ENCODE results near the gene ARX. TPM values are rescaled to one million over a fixed set of nuclear protein-coding genes. Genes with fewer than 3 reads are reported as not detected.

The ARX gene
- polyA plus RNA-seq, 5 donors, result 0.10 to 0.84 (median 0.24) TPM

DNA sequence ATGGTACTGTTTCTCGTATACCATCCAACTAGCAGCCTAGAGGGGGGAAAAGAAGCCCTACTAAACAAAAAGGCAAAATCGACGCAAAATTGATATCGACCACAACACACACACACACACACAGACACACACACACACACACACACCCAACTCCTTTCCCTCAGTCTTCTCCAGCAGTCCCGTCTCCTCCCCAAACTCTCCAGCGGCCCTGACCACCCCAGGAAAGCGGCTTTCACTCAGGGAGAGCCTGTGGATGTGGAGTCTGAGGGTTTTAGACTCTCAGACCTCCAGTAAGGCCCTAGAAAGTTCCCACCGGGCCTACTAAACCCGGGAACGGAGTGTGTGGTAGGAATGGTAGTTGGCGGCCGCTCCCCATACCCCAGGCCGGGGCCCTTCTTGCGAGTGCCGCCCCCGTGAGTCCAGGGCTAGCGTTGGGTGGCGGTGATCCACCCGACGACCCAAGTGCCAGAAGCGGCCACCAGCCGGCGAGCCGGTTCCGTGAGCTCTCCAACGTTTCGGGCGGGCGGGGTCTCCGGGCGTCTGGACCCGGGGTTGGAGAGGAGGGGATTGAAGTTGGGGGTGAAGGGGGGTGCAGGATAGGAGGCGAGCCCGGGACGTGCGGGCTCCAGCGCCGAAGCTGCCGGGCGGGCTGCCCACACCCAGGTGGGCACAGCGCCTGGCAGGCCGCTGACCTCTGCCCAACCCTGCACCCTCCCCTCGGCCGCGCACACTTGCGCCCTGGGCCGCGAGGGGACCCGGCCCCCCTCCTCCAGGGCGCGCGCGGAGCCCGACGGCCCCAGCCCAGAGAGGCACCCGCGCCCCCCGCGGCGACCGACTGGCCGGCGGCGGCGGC is 13.7 kb downstream of the ARX start:
- no peak for DNase-seq

DNA sequence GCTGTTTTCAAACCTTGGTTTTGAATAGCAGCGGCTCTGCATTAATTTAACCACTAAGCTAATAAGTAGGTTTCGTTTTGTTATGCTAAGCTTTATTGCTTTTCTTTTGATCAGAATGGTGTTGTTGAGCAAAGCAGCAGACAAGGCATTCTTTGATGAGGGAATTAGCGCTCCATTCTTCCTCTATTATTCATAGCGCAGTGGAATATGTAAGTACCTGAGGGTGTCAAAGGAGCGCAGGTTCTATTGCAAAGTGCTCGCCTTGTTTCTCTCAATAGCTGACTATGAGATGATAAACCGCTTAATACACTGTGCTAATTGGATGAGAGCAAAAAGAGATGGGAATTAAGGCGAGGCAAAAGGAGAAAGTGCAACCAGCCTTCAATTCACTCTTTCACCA is 16.3 kb downstream of the ARX start:
- no peak for DNase-seq

DNA sequence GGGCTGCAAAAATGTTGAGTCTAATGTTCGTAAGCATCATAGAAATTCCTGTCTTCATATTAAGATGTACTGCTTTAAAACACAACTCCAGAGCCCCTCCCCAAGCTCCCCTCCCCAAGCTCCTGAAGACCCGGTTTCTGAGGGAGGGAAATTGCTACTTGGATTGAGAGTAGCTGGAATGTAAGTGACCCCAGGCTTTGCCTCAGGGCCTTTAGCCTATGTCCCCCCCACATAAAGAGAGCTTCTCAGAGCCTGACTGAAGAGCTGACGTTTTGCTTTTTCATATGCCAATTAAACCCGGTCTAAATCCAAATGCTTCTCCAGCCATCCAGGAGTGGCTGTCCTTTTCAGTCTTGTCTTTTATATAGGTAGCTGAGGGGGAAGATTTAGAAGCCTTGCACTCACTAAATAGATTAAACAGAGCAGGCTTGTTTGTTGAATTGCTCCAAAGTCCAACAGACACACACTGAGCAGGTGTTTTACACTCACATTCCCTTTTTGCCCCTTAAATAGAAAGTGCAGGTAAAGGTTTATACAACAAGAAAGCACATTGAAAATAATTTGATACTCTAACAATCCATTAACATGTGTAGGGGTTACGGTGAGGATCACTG is 19.6 kb downstream of the ARX start:
- DNase-seq, result no peak

DNA sequence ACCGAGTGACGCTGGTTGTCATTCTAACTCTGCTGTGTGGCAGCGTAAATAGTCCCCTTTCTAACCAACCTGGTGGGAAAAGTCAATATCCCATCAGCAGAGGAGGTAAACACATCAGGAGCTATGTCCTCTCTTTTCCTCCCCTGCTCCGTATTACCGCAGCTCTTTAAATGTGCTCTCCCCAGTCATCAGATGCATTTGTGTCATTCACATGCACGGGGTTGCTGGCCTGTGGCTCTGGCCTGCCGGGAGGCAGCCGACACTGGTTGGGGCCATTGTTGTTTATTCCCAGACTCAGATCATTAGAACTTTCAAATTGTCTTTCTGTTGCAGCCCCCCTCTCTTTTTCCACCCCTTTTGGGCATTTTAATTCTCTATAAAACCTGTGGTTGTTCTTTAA is 21.9 kb downstream of the ARX start:
- no peak for DNase-seq

DNA sequence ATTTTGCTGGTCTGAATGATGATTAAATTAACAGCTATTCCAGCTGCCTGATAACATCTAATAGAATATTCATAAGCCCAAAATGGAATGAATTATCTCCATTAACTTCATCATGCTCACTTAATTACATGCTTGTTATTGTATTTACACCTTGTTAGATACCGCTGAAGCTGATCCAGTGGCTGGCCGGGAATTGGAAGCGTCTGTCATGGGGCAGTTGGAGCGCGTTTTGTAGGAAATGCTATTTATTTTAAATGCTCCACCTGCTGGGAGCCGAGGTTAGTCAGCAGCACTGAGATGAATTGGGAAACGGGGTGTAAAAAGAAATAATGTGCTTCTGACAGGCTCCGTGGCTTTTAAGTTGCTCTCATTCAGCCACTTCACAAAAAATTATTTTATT is 25.2 kb downstream of the ARX start:
- DNase-seq, result no peak

DNA sequence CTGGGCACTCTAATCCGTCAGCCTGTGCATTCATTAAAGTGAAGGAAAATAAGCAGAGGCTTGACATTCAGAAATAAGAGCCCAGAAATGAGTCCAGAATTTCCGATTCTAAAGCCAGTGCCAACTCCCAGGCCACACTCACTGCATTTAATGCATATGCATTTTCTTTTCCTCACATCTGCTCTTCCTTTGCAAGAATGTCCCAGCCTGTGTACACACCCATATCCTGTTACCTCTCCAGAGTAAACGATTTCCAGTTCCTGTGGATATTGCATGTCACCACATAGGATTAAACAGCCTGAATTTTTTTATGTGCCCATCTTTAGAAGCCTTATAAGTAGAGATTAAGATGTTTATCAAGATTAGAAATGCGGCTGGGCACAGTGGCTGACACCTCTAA is 27.5 kb downstream of the ARX start:
- DNase-seq, result no peak

DNA sequence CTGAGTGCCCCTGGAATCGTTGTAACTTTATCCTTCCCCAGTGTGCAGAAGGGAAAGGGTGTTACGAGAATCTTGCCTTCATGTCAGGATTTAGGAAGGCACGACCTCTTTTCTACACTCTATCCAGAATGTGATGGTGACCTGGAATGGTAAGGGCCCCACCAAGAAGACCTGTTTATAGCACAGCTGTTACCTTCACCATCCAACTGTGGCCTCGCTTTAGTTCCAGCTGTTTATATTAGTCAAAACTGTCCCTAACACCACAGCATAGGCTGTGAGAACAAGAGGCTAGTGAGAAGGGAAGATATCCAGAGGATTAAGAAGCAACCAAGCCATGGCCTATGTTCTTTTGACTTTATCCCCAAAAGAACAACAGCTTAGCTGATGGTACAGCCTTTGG is 28.0 kb downstream of the ARX start:
- DNase-seq, result no peak

DNA sequence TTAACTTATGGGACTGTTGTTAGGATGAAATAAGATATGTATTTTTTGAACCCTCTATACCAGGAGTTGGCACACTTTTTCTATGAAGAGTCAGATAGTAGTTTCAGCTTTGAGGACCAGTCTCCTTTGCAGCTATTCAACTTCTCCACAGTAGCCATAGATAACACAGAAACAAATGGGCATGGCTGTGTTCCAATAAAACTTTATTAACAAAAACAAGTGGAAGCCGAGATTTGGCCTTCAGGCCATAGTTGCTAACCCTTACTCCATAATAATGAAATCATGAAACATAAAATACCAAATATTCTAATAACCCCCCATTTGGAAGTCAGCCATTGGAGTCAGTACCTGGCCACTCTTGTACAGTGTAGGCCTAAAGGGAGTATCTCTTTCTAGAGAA is 30.6 kb downstream of the ARX start:
- no peak for DNase-seq

DNA sequence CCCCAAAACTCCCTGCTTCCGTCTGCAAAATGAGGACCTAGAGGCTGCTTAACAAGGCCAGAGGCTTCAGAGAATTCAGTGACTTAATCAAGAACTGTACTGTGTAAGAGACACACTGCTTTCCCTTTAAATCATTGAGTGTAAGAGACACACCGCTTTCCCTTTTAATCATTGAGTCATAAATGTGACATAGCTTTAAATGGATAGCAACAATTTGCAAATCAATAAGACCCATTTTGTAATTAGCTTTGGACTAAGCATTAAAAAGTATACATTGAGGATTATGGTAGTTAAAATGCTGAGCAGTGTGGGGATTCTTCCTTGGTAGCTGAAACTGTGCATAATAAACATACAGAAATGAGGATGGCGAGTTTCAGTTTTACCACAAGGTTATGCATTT is 31.8 kb downstream of the ARX start:
- no peak for DNase-seq

DNA sequence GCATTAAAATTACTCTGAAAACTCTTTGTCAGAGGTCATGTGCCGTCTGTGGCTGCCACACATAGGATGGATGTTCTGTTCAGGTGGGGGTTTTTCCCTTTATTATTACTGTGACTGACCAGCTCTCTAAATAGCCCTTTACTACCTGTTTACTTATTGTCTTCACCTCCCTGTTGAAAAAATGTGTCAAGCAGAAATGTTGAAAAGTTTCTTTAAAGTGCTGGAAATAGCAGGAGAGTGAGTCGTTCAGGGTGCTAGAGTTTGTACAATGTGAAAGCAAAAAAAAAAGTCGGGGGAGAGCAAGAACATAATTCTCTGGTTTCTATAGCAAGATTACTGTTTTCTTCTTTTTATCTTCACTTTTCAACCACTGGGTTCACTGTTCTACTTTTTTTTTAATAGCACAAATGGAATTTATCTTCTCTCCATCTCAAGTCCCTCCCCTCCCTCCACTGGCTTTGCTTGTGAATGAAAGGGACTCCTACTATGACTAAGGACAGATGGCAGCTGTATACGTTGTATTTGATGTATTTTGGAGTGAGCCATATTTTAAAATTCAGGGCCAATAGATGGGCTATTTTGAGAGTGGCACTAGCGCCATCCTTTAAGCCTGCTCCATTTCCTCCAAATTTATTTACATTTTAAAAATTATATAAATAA is 33.3 kb downstream of the ARX start:
- DNase-seq, result no peak

DNA sequence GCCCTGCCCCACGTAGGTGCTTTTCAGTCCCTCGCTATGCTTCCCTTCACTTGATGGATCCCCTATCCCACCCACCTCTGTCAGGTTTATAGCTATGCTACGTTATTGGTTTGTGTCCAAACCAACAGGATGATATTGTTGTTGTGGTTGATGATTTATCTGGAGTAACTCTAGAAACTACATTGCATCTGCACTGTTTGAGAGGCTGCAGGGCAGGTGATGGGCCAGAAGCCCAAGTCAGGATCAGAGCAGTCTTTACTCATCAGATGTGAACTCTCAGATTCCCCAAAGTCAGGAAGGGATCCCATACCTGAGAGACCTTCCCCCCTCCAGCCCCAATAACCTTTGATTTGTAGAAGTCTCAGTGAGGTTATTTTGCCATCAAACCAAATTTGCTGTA is 34.7 kb downstream of the ARX start:
- DNase-seq, result no peak

DNA sequence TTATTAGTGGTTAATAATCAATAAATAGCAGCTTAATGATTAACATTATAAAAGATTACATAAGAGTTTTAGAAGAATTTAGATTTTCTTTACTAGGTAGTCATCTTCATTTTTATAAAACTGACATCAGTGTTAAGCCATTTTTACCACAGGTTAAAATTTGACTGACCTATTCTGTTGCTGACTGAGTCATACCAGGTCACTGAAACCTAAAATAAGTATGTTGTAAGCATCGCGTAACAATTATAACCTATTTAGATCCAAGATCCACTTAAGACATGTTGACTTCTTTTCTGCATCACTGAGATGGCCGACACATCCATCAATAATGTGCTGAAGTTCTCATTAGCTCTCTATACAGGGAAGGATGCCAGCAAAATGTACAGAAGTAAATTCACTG is 36.7 kb downstream of the ARX start:
- no peak for DNase-seq

DNA sequence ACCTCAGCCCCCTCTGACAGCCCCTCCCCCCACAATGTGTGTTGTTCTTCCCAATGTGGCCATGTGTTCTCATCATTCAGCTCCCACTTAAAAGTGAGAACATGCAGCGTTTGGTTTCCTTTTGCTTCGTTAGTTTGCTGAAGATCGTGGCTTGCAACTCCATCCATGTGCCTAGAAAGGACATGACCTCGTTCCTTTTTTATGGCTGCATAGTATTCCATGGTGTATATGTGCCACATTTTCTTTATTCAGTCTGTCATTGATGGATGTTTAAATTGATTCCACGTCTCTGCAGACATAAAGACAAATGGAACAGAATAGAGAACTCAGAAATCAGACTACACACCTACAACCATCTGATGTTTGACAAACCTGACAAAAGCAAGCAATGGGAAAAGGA is 46.0 kb downstream of the ARX start:
- DNase-seq, result no peak

DNA sequence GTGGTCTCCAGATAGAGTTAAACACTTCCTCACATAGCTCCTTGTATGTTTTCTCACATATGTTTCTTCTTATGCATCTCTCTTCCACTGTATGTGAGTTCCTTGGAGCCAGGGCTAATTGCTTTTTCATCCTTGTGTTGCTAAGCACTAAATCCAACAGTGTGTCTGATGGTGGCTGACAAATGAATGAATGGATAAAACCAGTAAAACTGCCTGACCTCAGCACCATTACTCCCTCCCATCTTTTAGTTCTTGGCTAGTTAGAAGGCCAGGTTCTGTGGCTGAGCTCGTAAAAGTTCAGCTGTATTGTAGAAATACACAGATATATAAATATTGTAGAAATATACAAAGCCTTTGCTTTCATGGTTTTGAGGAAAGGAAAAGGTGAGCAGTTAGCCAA is 50.4 kb downstream of the ARX start:
- DNase-seq, result no peak

DNA sequence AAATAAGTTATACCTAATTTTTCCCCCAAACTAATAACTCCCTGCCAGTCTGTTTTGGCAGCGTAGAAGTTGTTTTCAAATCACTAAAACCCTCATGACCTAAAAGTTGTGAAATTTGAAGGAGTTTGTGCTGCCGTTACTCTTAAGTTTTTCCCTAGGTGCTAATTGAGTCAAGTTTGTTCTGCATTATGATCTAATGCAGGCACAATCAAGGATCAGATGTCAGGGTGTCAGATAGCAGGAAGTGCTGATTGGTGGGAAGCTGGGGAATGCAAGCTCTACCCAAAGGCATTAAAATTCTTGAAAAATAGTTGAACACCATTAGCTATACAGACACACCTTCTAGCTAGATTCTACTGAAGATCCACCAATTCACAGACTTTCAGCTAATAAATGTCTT is 51.9 kb downstream of the ARX start:
- DNase-seq, result no peak

DNA sequence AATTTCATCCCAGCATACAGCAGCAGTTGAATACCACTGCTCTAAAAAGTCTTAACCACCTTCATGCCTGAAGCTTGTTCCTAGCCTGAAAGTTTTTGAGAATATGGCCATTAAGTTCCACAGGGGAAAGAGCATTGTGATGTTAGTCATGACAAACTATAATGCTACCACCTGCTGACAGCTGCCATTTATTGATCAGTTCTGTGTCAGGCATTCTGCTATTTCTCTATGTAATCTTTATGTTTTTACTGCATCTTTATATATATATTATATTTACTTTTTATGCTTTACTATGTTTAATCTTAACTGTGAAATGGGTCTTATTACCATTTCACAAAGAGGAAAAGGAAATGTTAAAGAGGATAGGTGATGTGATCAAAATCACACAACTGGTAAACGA is 54.0 kb downstream of the ARX start:
- DNase-seq, result no peak

DNA sequence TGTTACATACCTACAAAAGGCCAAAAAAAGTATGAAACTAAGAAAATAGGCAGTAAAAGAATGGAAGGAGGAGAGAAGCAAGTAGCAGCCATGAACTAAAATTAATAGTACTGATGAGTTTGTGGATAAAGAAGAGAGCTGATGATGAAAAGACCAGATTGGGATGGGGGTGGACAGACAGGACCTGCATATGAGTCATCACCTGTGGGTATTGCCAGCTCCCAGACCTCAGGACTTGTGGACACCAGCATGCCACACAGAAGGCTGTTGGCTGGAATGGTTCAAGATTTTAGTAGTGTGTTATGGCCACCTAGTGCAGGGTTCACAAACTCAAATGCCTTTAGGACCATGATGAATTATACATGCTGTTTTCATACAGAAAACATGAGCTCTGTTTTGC is 58.9 kb downstream of the ARX start:
- no peak for DNase-seq

DNA sequence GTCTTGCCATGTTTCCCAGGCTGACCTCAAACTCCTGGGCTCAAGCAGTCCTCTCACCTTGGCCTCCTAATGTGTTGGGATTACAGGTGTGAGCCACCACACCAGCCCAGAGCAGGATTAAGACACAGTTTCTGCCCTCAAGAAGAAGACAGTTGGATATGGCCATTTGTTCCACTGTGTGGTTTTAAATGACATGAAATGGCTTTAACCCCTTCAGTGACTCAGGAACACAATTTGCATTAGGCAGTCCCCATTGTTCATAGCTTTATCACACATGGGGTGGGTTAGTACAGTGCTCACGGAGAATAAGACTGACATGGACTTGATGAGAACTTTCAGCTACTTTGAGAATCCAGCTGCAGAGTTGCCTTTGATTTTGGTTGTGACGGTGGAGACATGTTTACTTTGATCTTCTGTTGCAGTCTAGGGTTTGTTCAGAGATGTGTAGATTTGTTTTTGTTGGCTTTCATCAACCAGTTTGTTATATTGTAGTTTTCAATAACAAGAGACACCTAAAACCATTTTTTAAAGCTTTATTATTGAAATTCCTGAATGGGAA is 60.3 kb downstream of the ARX start:
- no peak for DNase-seq

DNA sequence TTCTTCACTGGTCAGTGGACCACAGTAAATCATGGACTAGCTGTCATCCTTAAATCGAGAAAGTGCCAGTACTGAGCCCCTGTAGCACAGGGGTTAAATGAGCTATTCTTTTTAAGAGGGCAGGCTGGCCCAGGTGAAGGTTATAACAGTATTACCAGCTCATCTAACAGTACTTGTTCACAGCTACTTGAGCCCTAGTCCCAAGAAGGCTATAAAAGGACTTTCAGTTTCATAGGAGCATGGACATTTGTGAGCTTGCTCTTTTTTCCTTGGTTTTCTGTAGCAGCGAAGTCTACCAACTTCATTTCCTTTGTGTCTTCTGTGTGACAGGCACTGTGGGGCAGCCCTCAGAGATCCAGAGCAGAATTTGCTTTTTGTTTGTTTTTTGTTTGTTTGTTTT is 61.0 kb downstream of the ARX start:
- DNase-seq, result no peak

Data from right lung (tissue), 5 donors.